Stimulated activated CD8-positive, alpha-beta memory T cell treated with anti-CD3 and anti-CD28 coated beads, Interleukin-15, amount 100 ng/mL, for 48 hours (primary cell): ENCODE measurements around the gene SMCP.

Experiments used
- DNase-seq, 2 donors: peaks; one replicate each; pipeline ENCODE4 v3.0.0-alpha.2; 2020; ENCODE audit warnings: low read depth in 2 of 2

Gene SMCP

GRCh38 chr1:152886758-152887409, 8.8 kb downstream of the SMCP start:
- no peak for DNase-seq

GRCh38 chr1:152888126-152888525, 10.0 kb downstream of the SMCP start:
- DNase-seq, result no peak

GRCh38 chr1:152899027-152899426, 20.9 kb downstream of the SMCP start:
- no peak for DNase-seq

GRCh38 chr1:152899883-152900282, 21.8 kb downstream of the SMCP start:
- no peak for DNase-seq

- no peak for DNase-seq
These were observed 23.5 kb downstream of the SMCP start for GRCh38 chr1:152901631-152902030.

GRCh38 chr1:152902636-152903035, 24.5 kb downstream of the SMCP start:
- DNase-seq, result no peak

GRCh38 chr1:152904688-152905440, 26.7 kb downstream of the SMCP start:
- DNase-seq, result no peak

GRCh38 chr1:152906023-152906565, 28.0 kb downstream of the SMCP start:
- DNase-seq, result no peak

- no peak for DNase-seq
These were observed 29.8 kb downstream of the SMCP start, which contains the start of gene IVL for GRCh38 chr1:152907686-152908601. Gene IVL (plus strand): TSS chr1:152908546. CDS start chr1:152909798, 1,252 bp downstream.

GRCh38 chr1:152909206-152909605, 31.1 kb downstream of the SMCP start:
- no peak for DNase-seq

- DNase-seq, result no peak
These were observed 34.3 kb downstream of the SMCP start for GRCh38 chr1:152912471-152912870.

GRCh38 chr1:152912900-152913299, 34.8 kb downstream of the SMCP start:
- no peak for DNase-seq

- no peak for DNase-seq
These were observed 39.7 kb downstream of the SMCP start for GRCh38 chr1:152917794-152918193.

GRCh38 chr1:152919071-152919470, 40.9 kb downstream of the SMCP start:
- DNase-seq, result no peak

GRCh38 chr1:152924191-152924590, 46.1 kb downstream of the SMCP start:
- DNase-seq, result no peak

GRCh38 chr1:152926091-152926490, 48.0 kb downstream of the SMCP start:
- DNase-seq, result no peak

GRCh38 chr1:152928671-152929070, 50.5 kb downstream of the SMCP start:
- DNase-seq, result no peak

GRCh38 chr1:152932170-152932811, 54.2 kb downstream of the SMCP start:
- no peak for DNase-seq

- no peak for DNase-seq
These were observed 55.1 kb downstream of the SMCP start for GRCh38 chr1:152933196-152933595.
